ENCODE measurements around the gene CDC42EP2.
"Not testable (repeated sequence)": the region's sequence is repeated elsewhere in the genome, so short reads cannot be mapped to it uniquely, and the experiment has no call there.

Gene CDC42EP2

GRCh38 chr11:65321076-65321475, 6.4 kb downstream of the CDC42EP2 start:
- DNase-seq, result no peak

GRCh38 chr11:65321828-65322485, 7.3 kb downstream of the CDC42EP2 start:
- no peak for DNase-seq

- no peak for DNase-seq
Observed at GRCh38 chr11:65323813-65324212, 9.1 kb downstream of the CDC42EP2 start.

- no peak for DNase-seq
Observed at GRCh38 chr11:65325435-65325834, 10.8 kb downstream of the CDC42EP2 start.

- no peak for DNase-seq
Observed at GRCh38 chr11:65327021-65327420, 12.4 kb downstream of the CDC42EP2 start.

GRCh38 chr11:65329478-65329877, 14.8 kb downstream of the CDC42EP2 start:
- DNase-seq, result no peak

- peak; percentile 89 for DNase-seq
Observed at GRCh38 chr11:65329944-65330403, 15.3 kb downstream of the CDC42EP2 start.

- no peak for DNase-seq
Observed at GRCh38 chr11:65330544-65330943, 15.9 kb downstream of the CDC42EP2 start.

GRCh38 chr11:65332591-65332990, 17.9 kb downstream of the CDC42EP2 start:
- not testable (repeated sequence) for DNase-seq

- no peak for DNase-seq
Observed at GRCh38 chr11:65334696-65335295, 20.1 kb downstream of the CDC42EP2 start.

- DNase-seq, result no peak
Observed at GRCh38 chr11:65338676-65339075, 24.0 kb downstream of the CDC42EP2 start.

GRCh38 chr11:65340226-65340625, 25.6 kb downstream of the CDC42EP2 start:
- no peak for DNase-seq

- no peak for DNase-seq
Observed at GRCh38 chr11:65341856-65342255, 27.2 kb downstream of the CDC42EP2 start.

GRCh38 chr11:65351511-65351910, 36.8 kb downstream of the CDC42EP2 start:
- no peak for DNase-seq

GRCh38 chr11:65352783-65353182, 38.1 kb downstream of the CDC42EP2 start:
- DNase-seq, result no peak

GRCh38 chr11:65353376-65353775, 38.7 kb downstream of the CDC42EP2 start:
- no peak for DNase-seq

- no peak for DNase-seq
Observed at GRCh38 chr11:65353900-65354264, 39.2 kb downstream of the CDC42EP2 start.

- peak; percentile 99 for DNase-seq
Observed at GRCh38 chr11:65354265-65355012, 39.8 kb downstream of the CDC42EP2 start, which contains the start of gene TIGD3. Gene TIGD3, plus strand, starts transcription at chr11:65354751. Its CDS starts 1,058 bp downstream, at chr11:65355809.

GRCh38 chr11:65355013-65355775, 40.5 kb downstream of the CDC42EP2 start:
- peak; percentile 62 for DNase-seq

GRCh38 chr11:65355776-65356393, 41.2 kb downstream of the CDC42EP2 start:
- DNase-seq, result no peak

GRCh38 chr11:65356394-65356972, 41.8 kb downstream of the CDC42EP2 start:
- no peak for DNase-seq

- DNase-seq, result no peak
Observed at GRCh38 chr11:65357856-65358356, 43.2 kb downstream of the CDC42EP2 start.
